Measurements from ENCODE around the gene CDH13.

Gene CDH13

GRCh38 chr16:83268169-83268568, 641.4 kb downstream of the CDH13 start:
- Histone ChIP-seq H3K9ac (ENCODE audit: low read length) (no peak overlapping the region), H3K4me1 (ENCODE audit: control insufficient read depth, insufficient read depth, low read length) (peaks cover 14% of the 10 kb centered on the region), H3K36me3 (ENCODE audit: control insufficient read depth, insufficient read depth, low read length, severe bottlenecking) (no peaks in the 10 kb centered on the region), H3K4me3 (ENCODE audit: low read length) (no peak overlapping the region), H3K27me3 (replicated peaks; ENCODE audit: control insufficient read depth, insufficient read depth, low read length) (no peaks in the 10 kb centered on the region), H3K9me3 (ENCODE audit: control insufficient read depth, low read length) (no peaks in the 10 kb centered on the region)
- DNase-seq (ENCODE audit: low read depth) = no peak

GRCh38 chr16:83269048-83269447, 642.3 kb downstream of the CDH13 start:
- H3K9ac ChIP-seq (ENCODE audit: low read length) = no peak overlapping the region
- no peaks in the 10 kb centered on the region for H3K9me3 ChIP-seq (ENCODE audit: control insufficient read depth, low read length)
- H3K27me3 ChIP-seq (replicated peaks; ENCODE audit: control insufficient read depth, insufficient read depth, low read length) = no peaks in the 10 kb centered on the region
- H3K4me3 ChIP-seq (ENCODE audit: low read length) = no peak overlapping the region
- peaks cover 14% of the 10 kb centered on the region for H3K4me1 ChIP-seq (ENCODE audit: control insufficient read depth, insufficient read depth, low read length)
- DNase-seq (ENCODE audit: low read depth) = peak; percentile 15
- no peaks in the 10 kb centered on the region for H3K36me3 ChIP-seq (ENCODE audit: control insufficient read depth, insufficient read depth, low read length, severe bottlenecking)

- DNase-seq (ENCODE audit: low read depth) = no peak
- no peaks in the 10 kb centered on the region for H3K36me3 ChIP-seq (ENCODE audit: control insufficient read depth, insufficient read depth, low read length, severe bottlenecking)
- H3K4me1 ChIP-seq (ENCODE audit: control insufficient read depth, insufficient read depth, low read length) = peaks cover 14% of the 10 kb centered on the region
- H3K4me3 ChIP-seq (ENCODE audit: low read length) = no peak overlapping the region
- H3K9ac ChIP-seq (ENCODE audit: low read length) = no peak overlapping the region
- no peaks in the 10 kb centered on the region for H3K27me3 ChIP-seq (replicated peaks; ENCODE audit: control insufficient read depth, insufficient read depth, low read length)
- no peaks in the 10 kb centered on the region for H3K9me3 ChIP-seq (ENCODE audit: control insufficient read depth, low read length)
These were observed 642.8 kb downstream of the CDH13 start for GRCh38 chr16:83269541-83269940.

- Histone ChIP-seq H3K4me1 (ENCODE audit: control insufficient read depth, insufficient read depth, low read length) (peaks cover 14% of the 10 kb centered on the region), H3K9me3 (ENCODE audit: control insufficient read depth, low read length) (no peaks in the 10 kb centered on the region), H3K9ac (ENCODE audit: low read length) (no peak overlapping the region), H3K27me3 (replicated peaks; ENCODE audit: control insufficient read depth, insufficient read depth, low read length) (no peaks in the 10 kb centered on the region), H3K36me3 (ENCODE audit: control insufficient read depth, insufficient read depth, low read length, severe bottlenecking) (no peaks in the 10 kb centered on the region), H3K4me3 (ENCODE audit: low read length) (no peak overlapping the region)
- no peak for DNase-seq (ENCODE audit: low read depth)
These were observed 643.3 kb downstream of the CDH13 start for GRCh38 chr16:83270061-83270460.

- no peak overlapping the region for H3K9ac ChIP-seq (ENCODE audit: low read length)
- H3K9me3 ChIP-seq (ENCODE audit: control insufficient read depth, low read length) = no peaks in the 10 kb centered on the region
- no peak for DNase-seq (ENCODE audit: low read depth)
- H3K36me3 ChIP-seq (ENCODE audit: control insufficient read depth, insufficient read depth, low read length, severe bottlenecking) = no peaks in the 10 kb centered on the region
- no peak overlapping the region for H3K4me3 ChIP-seq (ENCODE audit: low read length)
- H3K4me1 ChIP-seq (ENCODE audit: control insufficient read depth, insufficient read depth, low read length) = peaks cover 14% of the 10 kb centered on the region
- H3K27me3 ChIP-seq (replicated peaks; ENCODE audit: control insufficient read depth, insufficient read depth, low read length) = no peaks in the 10 kb centered on the region
These were observed 643.9 kb downstream of the CDH13 start for GRCh38 chr16:83270640-83271039.

DNA sequence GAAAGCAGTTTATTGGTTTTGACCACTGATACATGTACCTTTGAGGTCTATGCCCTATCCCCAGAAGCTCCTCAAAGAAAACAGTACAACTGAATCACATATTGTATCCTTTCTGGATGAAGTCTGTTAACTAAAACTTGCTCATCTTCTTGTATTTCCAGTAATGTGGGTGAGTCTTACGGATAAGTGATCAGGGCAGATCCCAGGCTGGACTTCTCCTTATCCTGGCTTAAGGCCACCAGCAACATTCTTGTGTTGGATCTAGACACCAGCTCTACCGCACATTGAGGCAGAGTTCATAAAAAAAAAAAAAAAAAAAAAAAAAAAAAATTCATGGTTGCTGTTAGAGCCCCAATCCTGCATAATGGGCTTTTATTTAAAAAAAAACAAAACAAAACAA, 644.4 kb downstream of the CDH13 start:
- Histone ChIP-seq H3K27me3 (replicated peaks; ENCODE audit: control insufficient read depth, insufficient read depth, low read length) (no peaks in the 10 kb centered on the region), H3K9me3 (ENCODE audit: control insufficient read depth, low read length) (no peaks in the 10 kb centered on the region), H3K9ac (ENCODE audit: low read length) (no peak overlapping the region), H3K4me1 (ENCODE audit: control insufficient read depth, insufficient read depth, low read length) (peaks cover 14% of the 10 kb centered on the region), H3K4me3 (ENCODE audit: low read length) (no peak overlapping the region), H3K36me3 (ENCODE audit: control insufficient read depth, insufficient read depth, low read length, severe bottlenecking) (no peaks in the 10 kb centered on the region)
- no peak for DNase-seq (ENCODE audit: low read depth)

DNA sequence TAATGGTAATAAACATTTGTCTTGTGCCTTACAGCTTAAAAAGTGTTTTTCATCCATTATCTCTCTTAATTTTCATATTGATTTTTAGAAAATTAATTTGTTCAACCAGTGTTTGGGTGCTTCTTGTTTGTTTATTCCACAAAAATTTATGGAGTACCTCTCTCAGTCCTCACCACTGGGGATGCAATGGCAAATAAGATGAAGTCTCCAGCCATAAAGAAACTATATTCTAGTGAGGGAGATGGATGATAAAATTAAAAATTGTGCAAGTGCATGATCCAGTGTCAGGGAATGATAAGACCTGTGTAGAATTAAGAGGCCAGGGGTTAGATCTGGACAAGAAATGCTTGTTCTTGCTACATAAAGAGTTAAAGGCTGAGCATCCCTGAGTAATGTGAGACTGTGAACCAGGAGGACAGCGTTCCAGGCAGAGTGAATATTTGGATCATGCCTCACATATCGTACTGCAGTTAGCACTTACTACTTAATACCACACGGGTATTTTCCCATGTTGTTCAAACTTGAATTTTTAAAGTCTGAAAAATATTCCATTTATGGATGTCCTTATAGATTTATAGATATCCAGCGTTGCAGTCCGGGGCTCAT, 645.3 kb downstream of the CDH13 start:
- H3K4me1 ChIP-seq (ENCODE audit: control insufficient read depth, insufficient read depth, low read length) = peaks cover 14% of the 10 kb centered on the region
- no peak overlapping the region for H3K9ac ChIP-seq (ENCODE audit: low read length)
- no peak overlapping the region for H3K4me3 ChIP-seq (ENCODE audit: low read length)
- H3K9me3 ChIP-seq (ENCODE audit: control insufficient read depth, low read length) = no peaks in the 10 kb centered on the region
- H3K27me3 ChIP-seq (replicated peaks; ENCODE audit: control insufficient read depth, insufficient read depth, low read length) = no peaks in the 10 kb centered on the region
- H3K36me3 ChIP-seq (ENCODE audit: control insufficient read depth, insufficient read depth, low read length, severe bottlenecking) = no peaks in the 10 kb centered on the region
- DNase-seq (ENCODE audit: low read depth) = peak; percentile 20

DNA sequence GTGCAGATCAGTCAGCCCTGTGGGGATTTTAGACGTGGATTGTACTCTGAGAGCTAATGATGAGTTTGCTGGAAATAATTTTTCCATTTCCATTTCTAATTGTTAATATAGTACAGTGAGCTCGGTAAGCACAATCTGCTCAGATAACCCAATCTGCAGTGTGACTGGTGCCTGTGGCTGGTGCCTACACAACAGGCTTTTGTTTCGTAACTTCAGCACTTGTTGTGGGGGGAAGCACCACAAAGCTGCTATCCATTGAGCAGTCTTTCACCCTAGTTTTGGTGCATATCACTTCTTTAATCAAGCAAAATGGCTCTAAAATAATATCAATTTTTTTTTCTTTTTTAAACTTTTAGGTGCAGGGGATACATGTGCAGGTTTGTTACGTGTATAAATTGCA, 646.1 kb downstream of the CDH13 start:
- H3K9ac ChIP-seq (ENCODE audit: low read length) = no peak overlapping the region
- no peak for DNase-seq (ENCODE audit: low read depth)
- H3K4me3 ChIP-seq (ENCODE audit: low read length) = no peak overlapping the region
- no peaks in the 10 kb centered on the region for H3K27me3 ChIP-seq (replicated peaks; ENCODE audit: control insufficient read depth, insufficient read depth, low read length)
- H3K4me1 ChIP-seq (ENCODE audit: control insufficient read depth, insufficient read depth, low read length) = peaks cover 14% of the 10 kb centered on the region
- no peaks in the 10 kb centered on the region for H3K9me3 ChIP-seq (ENCODE audit: control insufficient read depth, low read length)
- H3K36me3 ChIP-seq (ENCODE audit: control insufficient read depth, insufficient read depth, low read length, severe bottlenecking) = no peaks in the 10 kb centered on the region

GRCh38 chr16:83273504-83274173, 646.9 kb downstream of the CDH13 start:
- no peak for DNase-seq (ENCODE audit: low read depth)
- Histone ChIP-seq H3K4me1 (ENCODE audit: control insufficient read depth, insufficient read depth, low read length) (peaks cover 11% of the 10 kb centered on the region), H3K4me3 (ENCODE audit: low read length) (no peak overlapping the region), H3K9ac (ENCODE audit: low read length) (no peak overlapping the region), H3K9me3 (ENCODE audit: control insufficient read depth, low read length) (no peaks in the 10 kb centered on the region), H3K36me3 (ENCODE audit: control insufficient read depth, insufficient read depth, low read length, severe bottlenecking) (no peaks in the 10 kb centered on the region), H3K27me3 (replicated peaks; ENCODE audit: control insufficient read depth, insufficient read depth, low read length) (no peaks in the 10 kb centered on the region)

- Histone ChIP-seq H3K9ac (ENCODE audit: low read length) (no peak overlapping the region), H3K36me3 (ENCODE audit: control insufficient read depth, insufficient read depth, low read length, severe bottlenecking) (no peaks in the 10 kb centered on the region), H3K4me3 (ENCODE audit: low read length) (no peak overlapping the region), H3K9me3 (ENCODE audit: control insufficient read depth, low read length) (no peaks in the 10 kb centered on the region), H3K27me3 (replicated peaks; ENCODE audit: control insufficient read depth, insufficient read depth, low read length) (no peaks in the 10 kb centered on the region), H3K4me1 (ENCODE audit: control insufficient read depth, insufficient read depth, low read length) (no peaks in the 10 kb centered on the region)
- DNase-seq (ENCODE audit: low read depth) = no peak
These were observed 652.5 kb downstream of the CDH13 start for GRCh38 chr16:83279251-83279650.

DNA sequence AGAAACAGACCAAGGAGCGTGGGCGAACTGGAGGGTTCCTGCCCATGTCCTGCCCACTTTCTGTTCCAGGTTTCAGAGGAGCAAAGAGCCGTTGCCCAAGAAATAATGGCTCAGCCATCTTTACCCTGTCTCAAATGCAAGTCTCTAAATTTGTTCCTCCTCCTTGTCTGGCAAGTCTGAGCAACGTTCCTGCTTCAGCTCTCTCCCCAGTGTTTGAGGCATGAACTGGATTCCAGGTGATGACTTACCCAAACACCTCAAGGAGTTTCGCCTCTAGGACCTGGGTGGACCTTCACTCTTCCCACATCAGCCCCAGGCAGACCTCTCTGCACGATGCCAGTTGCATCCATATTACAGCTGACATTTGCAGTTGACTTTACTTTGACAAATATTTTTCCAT, 659.2 kb downstream of the CDH13 start:
- H3K4me1 ChIP-seq (ENCODE audit: control insufficient read depth, insufficient read depth, low read length) = no peaks in the 10 kb centered on the region
- no peaks in the 10 kb centered on the region for H3K27me3 ChIP-seq (replicated peaks; ENCODE audit: control insufficient read depth, insufficient read depth, low read length)
- H3K9ac ChIP-seq (ENCODE audit: low read length) = no peak overlapping the region
- H3K36me3 ChIP-seq (ENCODE audit: control insufficient read depth, insufficient read depth, low read length, severe bottlenecking) = no peaks in the 10 kb centered on the region
- H3K4me3 ChIP-seq (ENCODE audit: low read length) = no peak overlapping the region
- no peaks in the 10 kb centered on the region for H3K9me3 ChIP-seq (ENCODE audit: control insufficient read depth, low read length)
- no peak for DNase-seq (ENCODE audit: low read depth)

DNA sequence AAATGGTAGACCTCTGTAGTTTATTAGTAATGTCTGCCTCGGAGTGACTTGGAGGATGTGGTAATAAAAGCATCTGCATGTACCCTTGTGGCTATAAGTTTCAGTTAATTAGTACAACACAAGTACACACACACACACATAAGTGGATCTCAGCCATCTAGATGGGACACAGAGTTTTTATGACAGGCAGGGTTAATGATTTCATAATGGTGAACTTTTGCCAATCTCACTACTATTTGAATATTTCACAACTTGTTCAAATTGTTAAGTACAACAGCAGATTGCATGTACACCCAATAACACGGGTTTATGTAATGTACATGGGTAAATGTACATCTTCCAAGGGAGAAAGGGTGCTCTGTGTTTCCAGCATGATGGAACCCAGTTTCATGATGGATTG, 669.7 kb downstream of the CDH13 start:
- Histone ChIP-seq H3K4me1 (ENCODE audit: control insufficient read depth, insufficient read depth, low read length) (peaks cover 11% of the 10 kb centered on the region), H3K36me3 (ENCODE audit: control insufficient read depth, insufficient read depth, low read length, severe bottlenecking) (no peaks in the 10 kb centered on the region), H3K9me3 (ENCODE audit: control insufficient read depth, low read length) (no peaks in the 10 kb centered on the region), H3K27me3 (replicated peaks; ENCODE audit: control insufficient read depth, insufficient read depth, low read length) (no peaks in the 10 kb centered on the region), H3K4me3 (ENCODE audit: low read length) (no peak overlapping the region), H3K9ac (ENCODE audit: low read length) (no peak overlapping the region)
- no peak for DNase-seq (ENCODE audit: low read depth)

All from adipocyte (in vitro differentiated cells).